K562 (cell line): ENCODE data around the gene PAX5. TPM values are rescaled to one million over a fixed set of nuclear protein-coding genes. Genes with fewer than 3 reads are reported as not detected.

Source experiments
- ATAC-seq: fragments of 200-7000 bp; cut with Tn5 transposase; 3 replicates; pipeline ENCODE4 v1.9.1; 2020; ENCODE audit warnings: moderate library complexity
- BruUV-seq: library from RNA; stranded (reverse); fragments of 400-500 nt; replicated peaks from 2 replicates; lab custom pipeline; 2021; lab: Mats Ljungman, UMichigan
- CTCF ChIA-PET: fragments of 300-600 bp; formaldehyde crosslinking; extraction: SDS; loops from one replicate; lab custom pipeline; 2021; ENCODE audit warnings: low intra/inter-chr PET ratio; lab: Yijun Ruan, JAX
- POLR2A ChIA-PET: fragments of 300-600, 350-650 bp; sonication (Branson Sonifier 250); formaldehyde crosslinking; extraction: SDS; loops from one replicate; lab custom pipeline; 2021; ENCODE audit warnings: antibody characterized with exemption, inconsistent platforms; lab: Yijun Ruan, JAX
- DNase-seq, 4 experiments: peaks; one replicate each; pipeline versions ENCODE4 v3.0.0 to v3.0.0-alpha.2; 2011 to 2018; ENCODE audit warnings: low spot score in 3 of 4, mixed read lengths in 3 of 4; ENCODE audit errors: extremely low read depth in 1 of 4
- FAIRE-seq: peaks from 2 replicates; lab custom pipeline; 2011; peaks lifted over from hg19 to GRCh38; lab: Jason Lieb, UNC
- H2AFZ ChIP-seq: 2 replicates; pipeline ENCODE4 v1.6.0; 2011; ENCODE audit warnings: low read depth, low read length, control low read depth, inconsistent platforms
- H3K27ac ChIP-seq: fragments of 200-600 bp; 3 replicates; pipeline ENCODE4 v1.8.0; 2011; ENCODE audit warnings: low read depth, mild to moderate bottlenecking, control low read depth, inconsistent platforms, low read length, moderate library complexity, mixed read lengths; ENCODE audit errors: extremely low read depth
- H3K27me3 ChIP-seq, 2 experiments: fragments of 300-600 bp in 1 of 2; 2 replicates in 1 of 2; 3 replicates in 1 of 2; pipeline versions ENCODE4 v1.6.0 to v1.8.0; 2011; ENCODE audit warnings: inconsistent platforms in 2 of 2, low read length in 2 of 2, mild to moderate bottlenecking in 1 of 2, mixed read lengths in 1 of 2, moderate library complexity in 1 of 2; ENCODE audit not compliant: control insufficient read depth in 2 of 2, insufficient read depth in 2 of 2
- H3K36me3 ChIP-seq: fragments of 300-600 bp; 3 replicates; pipeline ENCODE4 v1.8.0; 2011; ENCODE audit warnings: mild to moderate bottlenecking, low read length, inconsistent platforms; ENCODE audit not compliant: control insufficient read depth, insufficient read depth
- H3K4me1 ChIP-seq, 2 experiments: fragments of 200-600 bp in 1 of 2; replicated peaks in 1 of 2; 2 replicates in 1 of 2; 3 replicates in 1 of 2; pipeline versions ENCODE4 v1.5.1 to v1.8.0; 2011; ENCODE audit warnings: inconsistent platforms in 2 of 2, low read length in 2 of 2, mild to moderate bottlenecking in 1 of 2, mixed read lengths in 1 of 2, moderate library complexity in 1 of 2; ENCODE audit not compliant: control insufficient read depth in 2 of 2, insufficient read depth in 2 of 2
- H3K4me2 ChIP-seq: 2 replicates; pipeline ENCODE4 v1.6.1; 2011; ENCODE audit warnings: low read length, control low read depth, inconsistent platforms, mixed read lengths; ENCODE audit not compliant: insufficient read depth
- H3K4me3 ChIP-seq: fragments of 200-600 bp; sonication (generic), shearing (Covaris generic); 2 replicates; pipeline ENCODE4 v1.5.1; 2016; ENCODE audit warnings: control low read depth, inconsistent platforms
- H3K79me2 ChIP-seq: fragments of 200-600 bp; 3 replicates; pipeline ENCODE4 v1.8.0; 2011; ENCODE audit warnings: low read length, inconsistent platforms; ENCODE audit not compliant: control insufficient read depth, insufficient read depth
- H3K9ac ChIP-seq, 2 experiments: 2 replicates each; pipeline versions ENCODE4 v1.6.0 to v1.6.1; 2011; ENCODE audit warnings: low read depth in 2 of 2, low read length in 2 of 2, control low read depth in 1 of 2, inconsistent platforms in 1 of 2, mild to moderate bottlenecking in 1 of 2, mixed read lengths in 1 of 2; ENCODE audit not compliant: insufficient read depth in 1 of 2
- H3K9me1 ChIP-seq: one replicate; pipeline ENCODE4 v1.6.0; 2011; ENCODE audit warnings: inconsistent platforms, mild to moderate bottlenecking, low read length, moderate library complexity; ENCODE audit not compliant: control insufficient read depth, insufficient read depth
- H3K9me3 ChIP-seq: replicated peaks from 2 replicates; pipeline ENCODE4 v1.5.1; 2011; ENCODE audit warnings: low read depth, low read length, inconsistent platforms; ENCODE audit not compliant: control insufficient read depth, insufficient read depth
- H4K20me1 ChIP-seq: replicated peaks from 2 replicates; pipeline ENCODE4 v1.6.1; 2011; ENCODE audit warnings: low read length, inconsistent platforms, mixed read lengths; ENCODE audit not compliant: control insufficient read depth, insufficient read depth
- ARID1B ChIP-seq: fragments of 450-650 bp; IDR thresholded peaks from 2 replicates; pipeline ENCODE4 v1.6.1; 2016; ENCODE audit warnings: antibody characterized with exemption, mild to moderate bottlenecking, inconsistent platforms
- CHD4 ChIP-seq: fragments of 200-600 bp; sonication (generic); IDR thresholded peaks from 3 replicates; pipeline ENCODE4 v1.6.1; 2012; ENCODE audit warnings: low read depth, mild to moderate bottlenecking, mixed read lengths, low read length, inconsistent platforms; ENCODE audit not compliant: insufficient read depth, insufficient replicate concordance, poor library complexity, severe bottlenecking
- EHMT2 ChIP-seq: fragments of 450-650 bp; IDR thresholded peaks from 2 replicates; pipeline ENCODE4 v1.6.1; 2018; ENCODE audit warnings: antibody characterized with exemption
- EZH2 ChIP-seq: IDR thresholded peaks from 2 replicates; pipeline ENCODE4 v1.6.1; 2012; ENCODE audit warnings: low read depth, mild to moderate bottlenecking, inconsistent platforms, low read length, borderline replicate concordance
- FOXJ3 ChIP-seq: sonication (generic); formaldehyde crosslinking; IDR thresholded peaks from 2 replicates; pipeline ENCODE4 v1.4.0; 2020; ENCODE audit warnings: mild to moderate bottlenecking, missing genetic modification reagents
- HMGXB4 ChIP-seq: sonication (generic); formaldehyde crosslinking; IDR thresholded peaks from 2 replicates; pipeline ENCODE4 v1.8.1; 2023; ENCODE audit warnings: mild to moderate bottlenecking, missing genetic modification reagents
- MAFF ChIP-seq: IDR thresholded peaks from 2 replicates; pipeline ENCODE4 v1.6.1; 2012; ENCODE audit warnings: low read length, improper control_type of control experiment
- NR0B1 ChIP-seq: fragments of 450-650 bp; IDR thresholded peaks from one replicate; pipeline ENCODE4 v1.6.1; 2018; ENCODE audit warnings: mild to moderate bottlenecking, moderate library complexity; ENCODE audit not compliant: partially characterized antibody
- NR4A1 ChIP-seq, 2 experiments: fragments of 250-450 bp in 1 of 2; fragments of 450-650 bp in 1 of 2; sonication (Bioruptor Pico) in 1 of 2; IDR thresholded peaks; 2 replicates each; pipeline versions ENCODE4 v1.4.0 to v1.6.1; 2016 to 2020; ENCODE audit warnings: mild to moderate bottlenecking in 2 of 2, missing compliant biosample characterization in 1 of 2, missing genetic modification characterization in 1 of 2, moderate library complexity in 1 of 2
- SMARCA5 ChIP-seq: fragments of 450-650 bp; IDR thresholded peaks from 2 replicates; pipeline ENCODE4 v1.6.1; 2016
- ZBTB43 ChIP-seq: sonication (generic); formaldehyde crosslinking; IDR thresholded peaks from 2 replicates; pipeline ENCODE4 v1.8.0; 2023; ENCODE audit warnings: mild to moderate bottlenecking, missing genetic modification reagents
- ZNF282 ChIP-seq: sonication (generic); formaldehyde crosslinking; IDR thresholded peaks from 2 replicates; pipeline ENCODE4 v1.8.1; 2023; ENCODE audit warnings: missing genetic modification reagents
- ZNF511 ChIP-seq: sonication (generic); formaldehyde crosslinking; IDR thresholded peaks from 2 replicates; pipeline ENCODE4 v1.8.0; 2022; ENCODE audit warnings: mild to moderate bottlenecking, missing genetic modification reagents
- WGBS: fragments of 100-300 bp; shearing (Covaris generic); methylation state at CpG from one replicate; pipeline ENCODE4 v1.1.6; 2016; ENCODE audit warnings: low coverage, mixed read lengths; ENCODE audit not compliant: insufficient coverage; ENCODE audit errors: missing lambda C conversion rate; 5-methylcytosine and 5-hydroxymethylcytosine counted together
- in situ Hi-C: fragments of 300-500 bp; cut with MboI; formaldehyde crosslinking; loops from 4 replicates; pipeline ENCODE4 v1.15.0; 2018; ENCODE audit warnings: inconsistent platforms, mixed read lengths
- intact Hi-C: fragments of 100-400 bp; cut with micrococcal nuclease; formaldehyde crosslinking; loops from 2 replicates; pipeline ENCODE4 v1.14.2; 2022
- polyA plus RNA-seq, 8 experiments: library from polyadenylated mRNA; depleted of rRNA in 4 of 8; stranded (reverse) in 5 of 8; unstranded in 3 of 8; fragments of >200 nt; fragmentation: Nextera tagmentation in 2 of 8; fragmentation: Illumina TruSeq in 1 of 8; extraction: Ambion mirVana in 2 of 8; extraction: Trizol in 1 of 8; gene quantifications; 2 replicates each; pipeline versions ENCODE4 v1.2.1 to v1.2.3, GENCODE V29; 2011 to 2014; ENCODE audit warnings: inconsistent platforms in 1 of 8, missing spikeins in 1 of 8
- total RNA-seq, 7 experiments: library from RNA; depleted of rRNA in 6 of 7; stranded (reverse); fragments of >200 nt in 6 of 7; fragmentation: Illumina TruSeq in 2 of 7; extraction: Trizol in 2 of 7; gene quantifications; 2 replicates each; pipeline versions ENCODE4 v1.2.1 to v1.2.3, GENCODE V29; 2011 to 2021; ENCODE audit warnings: low replicate concordance in 1 of 7

The PAX5 gene
- total and polyA plus RNA-seq, 9 of the 15 experiments (the other 6 are each of a cell fraction or from before 2014, with no cell fraction given) = 0.03 to 0.09 TPM; not detected in 7

- Histone ChIP-seq H3K27me3 (peaks cover 0 to 7% of the 10 kb centered on the region in 2 experiments; a peak in 1 of 5 replicates), H2AFZ (no peak overlapping the region), H3K9me3 (no peaks in the 10 kb centered on the region), H3K4me3 (no peak overlapping the region), H3K79me2 (no peaks in the 10 kb centered on the region), H3K27ac (no peak overlapping the region), H4K20me1 (no peaks in the 10 kb centered on the region; the same call in 1 of the 2 replicates), H3K36me3 (no peaks in the 10 kb centered on the region)
- no TSS peak for BruUV-seq
- ChIA-PET CTCF (no interaction called here), POLR2A (no interaction called here)
- FAIRE-seq = no peak
- in situ Hi-C loops = no loop called here
- no peak for TF ChIP-seq ARID1B
- TF ChIP-seq CHD4 = no peak
- no peak for TF ChIP-seq NR0B1
- no peak for TF ChIP-seq HMGXB4 (CRISPR knock-in tag)
- TF ChIP-seq MAFF = no peak
- TF ChIP-seq FOXJ3 (CRISPR knock-in tag) = no peak
- no peak for TF ChIP-seq EHMT2
- no peak for TF ChIP-seq NR4A1 (CRISPR knock-in tag; IDR thresholded peaks at IDR 0.05)
- TF ChIP-seq NR4A1 (tag; IDR thresholded peaks at IDR 0.05) = no peak
- TF ChIP-seq ZNF282 (CRISPR knock-in tag) = no peak
- TF ChIP-seq ZNF511 = no peak
- TF ChIP-seq ZBTB43 (CRISPR knock-in tag) = no peak
- TF ChIP-seq EZH2 = no peak
- no peak for TF ChIP-seq SMARCA5
- TF ChIP-seq, all 486 proteins: peak for 0
- 12% methylated on average over 2 of the region's 5 CpGs for WGBS
- DNase-seq = no peak
- Histone ChIP-seq H3K9ac (no peak overlapping the region), H3K9me1 (no peaks in the 10 kb centered on the region), H3K4me1 (no peaks in the 10 kb centered on the region), H3K4me2 (no peak overlapping the region)
- intact Hi-C loops = no loop called here
- no peak for ATAC-seq
Measured at GRCh38 chr9:36922548-36922947, 111.5 kb downstream of the PAX5 start.
